ENCODE results near the gene CD300A. TPM values are rescaled to one million over a fixed set of nuclear protein-coding genes. Genes with fewer than 3 reads are reported as not detected.
A peak's percentile ranks its signal among the peaks of the same experiment; 100 is the strongest.

The CD300A gene
- total RNA-seq = 1 to 10 TPM; 2.0 to 2.4 TPM
- 3.7 TPM for polyA plus RNA-seq (ENCODE audit: insufficient read depth, low read depth, low replicate concordance)
- long read RNA-seq, donor 1, partial matches to known transcripts = 0 of 1 reads
- long read RNA-seq, donor 1, other reads (novel, unspliced or antisense) = 0 of 1 reads
- long read RNA-seq, donor 2 = 0 reads

- Histone ChIP-seq H3K27ac (peak within 1 kb of the TSS in 1 of 2 donors; percentile 24), H3K4me1 (peaks cover 7% of the 10 kb centered on the region), H3K9me3 (no peaks in the 10 kb centered on the region), H3K4me3 (no peak within 1 kb of the TSS), H3K27me3 (no peaks in the 10 kb centered on the region), H3K36me3 (ENCODE audit: low read depth, missing control alignments) (no peaks in the 10 kb centered on the region)
- 9 to 24% methylated on average over 16 to 25 of the region's 25 CpGs for WGBS, 2 donors
- TF ChIP-seq POLR2A (IDR thresholded peaks at IDR 0.05) (no peak), CTCF (IDR thresholded peaks at IDR 0.05) (no peak)
- peak; percentile 48 for DNase-seq
- intact Hi-C loops (cut with DNase I; ENCODE audit: low total_unique reads) = no loop called here
These were observed at the start of gene CD300A for GRCh38 chr17:74466111-74466827. Gene CD300A (plus strand): TSS chr17:74466634. CDS start chr17:74466704, 70 bp downstream.

- H3K4me1 ChIP-seq = no peaks in the 10 kb centered on the region
- no peaks in the 10 kb centered on the region for H3K9me3 ChIP-seq
- no peak overlapping the region for H3K27ac ChIP-seq
- 79 to 90% methylated on average over 8 to 12 of the region's 12 CpGs for WGBS, 2 donors
- H3K36me3 ChIP-seq (ENCODE audit: low read depth, missing control alignments) = no peaks in the 10 kb centered on the region
- no peak overlapping the region for H3K4me3 ChIP-seq
- intact Hi-C loops (cut with DNase I; ENCODE audit: low total_unique reads) = no loop called here
- H3K27me3 ChIP-seq = no peaks in the 10 kb centered on the region
- TF ChIP-seq POLR2A (IDR thresholded peaks at IDR 0.05) = no peak
- DNase-seq = no peak
These were observed 49.0 kb upstream of the CD300A start for GRCh38 chr17:74417178-74418045.

- Histone ChIP-seq H3K27me3 (no peaks in the 10 kb centered on the region), H3K4me3 (no peak overlapping the region), H3K4me1 (no peaks in the 10 kb centered on the region), H3K27ac (no peak overlapping the region), H3K36me3 (ENCODE audit: low read depth, missing control alignments) (no peaks in the 10 kb centered on the region), H3K9me3 (no peaks in the 10 kb centered on the region)
- DNase-seq = no peak
- WGBS, 2 donors = 87 to 89% methylated on average over 10 of the region's 10 CpGs
- TF ChIP-seq POLR2A (IDR thresholded peaks at IDR 0.05) (no peak), CTCF (IDR thresholded peaks at IDR 0.05) (no peak)
- intact Hi-C loops (cut with DNase I; ENCODE audit: low total_unique reads) = no loop called here
These were observed 46.5 kb upstream of the CD300A start for GRCh38 chr17:74419928-74420411.

GRCh38 chr17:74424117-74424516, 42.3 kb upstream of the CD300A start:
- Histone ChIP-seq H3K4me1 (no peaks in the 10 kb centered on the region), H3K27me3 (no peaks in the 10 kb centered on the region), H3K4me3 (no peak overlapping the region), H3K27ac (no peak overlapping the region), H3K36me3 (ENCODE audit: low read depth, missing control alignments) (no peaks in the 10 kb centered on the region), H3K9me3 (no peaks in the 10 kb centered on the region)
- TF ChIP-seq CTCF (IDR thresholded peaks at IDR 0.05) (no peak), POLR2A (IDR thresholded peaks at IDR 0.05) (no peak)
- 85 to 89% methylated on average over 7 of the region's 7 CpGs for WGBS, 2 donors
- intact Hi-C loops (cut with DNase I; ENCODE audit: low total_unique reads) = no loop called here
- no peak for DNase-seq

GRCh38 chr17:74424657-74425056, 41.8 kb upstream of the CD300A start:
- 83 to 92% methylated on average over 4 to 14 of the region's 14 CpGs for WGBS, 2 donors
- H3K27ac ChIP-seq = no peak overlapping the region
- no peaks in the 10 kb centered on the region for H3K36me3 ChIP-seq (ENCODE audit: low read depth, missing control alignments)
- intact Hi-C loops (cut with DNase I; ENCODE audit: low total_unique reads) = no loop called here
- no peak overlapping the region for H3K4me3 ChIP-seq
- H3K4me1 ChIP-seq = no peaks in the 10 kb centered on the region
- H3K9me3 ChIP-seq = no peaks in the 10 kb centered on the region
- no peak for TF ChIP-seq POLR2A (IDR thresholded peaks at IDR 0.05)
- no peak for TF ChIP-seq CTCF (IDR thresholded peaks at IDR 0.05)
- no peak for DNase-seq
- no peaks in the 10 kb centered on the region for H3K27me3 ChIP-seq
